Lung (tissue), 12 donors: ENCODE results near the gene CGN. TPM values are rescaled to one million over a fixed set of nuclear protein-coding genes. Genes with fewer than 3 reads are reported as not detected.
A peak's percentile ranks its signal among the peaks of the same experiment; 100 is the strongest.

ENCODE experiments used
- ATAC-seq: fragments of 200-7000 bp; cut with Tn5 transposase; one replicate; pipeline ENCODE4 v1.9.1; 2020; ENCODE audit warnings: moderate number of reproducible peaks; ENCODE audit not compliant: insufficient read depth, low FRiP score
- DNase-seq, 3 donors: peaks; one replicate each; pipeline ENCODE4 v3.0.0-alpha.2; 2013 to 2017
- H3K27ac ChIP-seq, 2 donors: one replicate each; pipeline ENCODE4 v1.5.1; 2013; ENCODE audit warnings: mild to moderate bottlenecking in 2 of 2, moderate library complexity in 2 of 2, control low read depth in 1 of 2, inconsistent platforms in 1 of 2, low read depth in 1 of 2, low read length in 1 of 2
- H3K27me3 ChIP-seq, 3 donors: one replicate each; pipeline ENCODE4 v1.5.1; 2013; ENCODE audit warnings: low read length in 2 of 3; ENCODE audit not compliant: control insufficient read depth in 3 of 3, insufficient read depth in 3 of 3
- H3K36me3 ChIP-seq, 4 donors: one replicate each; pipeline ENCODE4 v1.5.1; 2013; ENCODE audit warnings: low read length in 4 of 4, mild to moderate bottlenecking in 1 of 4, moderate library complexity in 1 of 4; ENCODE audit not compliant: control insufficient read depth in 4 of 4, insufficient read depth in 4 of 4
- H3K4me1 ChIP-seq, 5 donors: one replicate each; pipeline ENCODE4 v1.5.1; 2013; ENCODE audit warnings: low read length in 5 of 5, mild to moderate bottlenecking in 2 of 5, moderate library complexity in 1 of 5; ENCODE audit not compliant: control insufficient read depth in 5 of 5, insufficient read depth in 5 of 5
- H3K4me3 ChIP-seq: one replicate; pipeline ENCODE4 v1.5.1; 2013; ENCODE audit warnings: mild to moderate bottlenecking, control low read depth, moderate library complexity
- H3K9ac ChIP-seq, 2 donors: one replicate each; pipeline ENCODE4 v1.5.1; 2013; ENCODE audit warnings: low read length in 2 of 2, control low read depth in 1 of 2; ENCODE audit not compliant: insufficient read depth in 1 of 2
- H3K9me3 ChIP-seq, 4 donors: one replicate each; pipeline ENCODE4 v1.5.1; 2013; ENCODE audit warnings: low read length in 3 of 4, mild to moderate bottlenecking in 1 of 4, moderate library complexity in 1 of 4; ENCODE audit not compliant: control insufficient read depth in 4 of 4, insufficient read depth in 3 of 4
- CTCF ChIP-seq: IDR thresholded peaks from 2 replicates; pipeline ENCODE4 v1.5.1; 2012; ENCODE audit warnings: mild to moderate bottlenecking; ENCODE audit errors: control extremely low read depth, extremely low read depth
- WGBS, 2 donors: extraction: QIAGEN DNeasy Blood & Tissue Kit; methylation state at CpG; one replicate each; pipeline ENCODE4 v1.1.7; 2013; 5-methylcytosine and 5-hydroxymethylcytosine counted together
- polyA plus RNA-seq, 2 donors: library from polyadenylated mRNA; stranded (reverse); fragments of 200-250 nt; gene quantifications; one replicate each; pipeline ENCODE4 v1.2.1, GENCODE V29; 2013
- total RNA-seq, 2 donors: library from RNA; depleted of rRNA in 1 of 2; stranded (reverse); fragments of >200 nt in 1 of 2; gene quantifications; one replicate each; pipeline ENCODE4 v1.2.1, GENCODE V29; 2014 to 2021
- donor health status: control.
- donor health status: control.
- donor health status: Bipolar disorder and iron deficiency.
- donor health status: healthy.
- donor health status: DM: yes; HTN: yes; CAD: no.

Gene CGN
- total and polyA plus RNA-seq, 4 donors, result 23.4 to 74.9 (median 36.8) TPM

DNA sequence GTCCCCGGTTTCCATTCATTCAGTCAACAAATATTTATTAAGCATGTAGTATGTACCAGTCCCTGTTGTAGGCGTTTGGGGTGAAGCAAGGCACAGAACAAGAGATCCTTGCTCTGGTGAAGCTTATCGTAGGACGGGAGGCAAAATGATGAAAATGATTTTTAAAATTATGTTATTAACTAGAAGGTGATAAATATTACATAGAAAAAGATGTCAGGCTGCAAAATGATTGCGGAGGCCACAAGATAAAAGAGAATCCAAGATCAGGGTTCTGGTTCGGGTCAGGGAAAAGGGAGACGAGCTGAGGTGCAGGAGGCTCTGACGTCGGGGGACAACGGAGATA is 602 bp upstream of the CGN start:
- peak overlapping the region; percentile 70 for H3K4me3 ChIP-seq
- DNase-seq, result no peak
- WGBS, 2 donors, result 4 to 8% methylated on average over 10 of the region's 10 CpGs
- no peak for ATAC-seq
- H3K27ac ChIP-seq, result peak overlapping the region in 1 of 2 donors; percentile 86
- peaks cover 0 to 49% (median 42%) of the 10 kb centered on the region in 3 donors for H3K27me3 ChIP-seq
- H3K9me3 ChIP-seq, result no peaks in the 10 kb centered on the region
- H3K9ac ChIP-seq, result peak overlapping the region in 1 of 2 donors; percentile 71
- peaks cover 0 to 17% (median 0%) of the 10 kb centered on the region in 5 donors for H3K4me1 ChIP-seq
- TF ChIP-seq CTCF, result no peak
- H3K36me3 ChIP-seq, result no peaks in the 10 kb centered on the region

- peak overlapping the region in 1 of 2 donors; percentile 86 for H3K27ac ChIP-seq
- DNase-seq, result peak; percentile 23 to 42 (median 35)
- no peaks in the 10 kb centered on the region for H3K36me3 ChIP-seq
- H3K4me1 ChIP-seq, result peaks cover 0 to 17% (median 0%) of the 10 kb centered on the region in 5 donors
- 1 to 2% methylated on average over 23 of the region's 23 CpGs for WGBS, 2 donors
- ATAC-seq, result no peak
- no peak for TF ChIP-seq CTCF
- no peaks in the 10 kb centered on the region for H3K9me3 ChIP-seq
- peak overlapping the region in 1 of 2 donors; percentile 8 for H3K9ac ChIP-seq
- H3K27me3 ChIP-seq, result peaks cover 0 to 49% (median 35%) of the 10 kb centered on the region in 3 donors
- H3K4me3 ChIP-seq, result peak overlapping the region; percentile 70
Observed at GRCh38 chr1:151511636-151512215, 539 bp downstream of the CGN start.

- H3K9ac ChIP-seq, result peak overlapping the region in 1 of 2 donors; percentile 67
- ATAC-seq (no peak), DNase-seq (no peak)
- 31 to 42% methylated on average over 4 of the region's 4 CpGs for WGBS, 2 donors
- no peak for TF ChIP-seq CTCF
- no peaks in the 10 kb centered on the region for H3K9me3 ChIP-seq
- H3K4me3 ChIP-seq, result no peak overlapping the region
- H3K4me1 ChIP-seq, result peaks cover 0 to 17% (median 0%) of the 10 kb centered on the region in 5 donors
- peak overlapping the region in 1 of 2 donors; percentile 92 for H3K27ac ChIP-seq
- H3K36me3 ChIP-seq, result no peaks in the 10 kb centered on the region
- peaks cover 0 to 49% (median 35%) of the 10 kb centered on the region in 3 donors for H3K27me3 ChIP-seq
Observed at GRCh38 chr1:151512326-151512725, 1.1 kb downstream of the CGN start.
